ENCODE data around the gene PPM1J.

- no peak for TF ChIP-seq CTCF (IDR thresholded peaks at IDR 0.05; ENCODE audit: low read length)
- no peak for TF ChIP-seq EZH2 (IDR thresholded peaks at IDR 0.05; ENCODE audit: borderline replicate concordance, low read length)
Observed at GRCh38 chr1:112719706-112720105, 4.6 kb upstream of the PPM1J start.
